PFSK-1 (cell line): ENCODE measurements around the gene DIP2B.

Experiments
- FOXP2 ChIP-seq: optimal IDR thresholded peaks from 2 replicates; pipeline ENCODE3; 2011; ENCODE audit warnings: borderline replicate concordance, control low read depth, inconsistent platforms; ENCODE audit not compliant: insufficient read depth; ENCODE audit errors: extremely low read length, extremely low read depth
- POLR2AphosphoS5 ChIP-seq: IDR thresholded peaks from 2 replicates; pipeline ENCODE4 v1.6.1; 2012; ENCODE audit warnings: low read depth, mild to moderate bottlenecking, control low read depth, low read length, moderate library complexity
- REST ChIP-seq, 2 experiments: IDR thresholded peaks; 2 replicates each; pipeline versions ENCODE4 v1.6.1 to v1.8.0; 2011 to 2012; ENCODE audit warnings: low read depth in 2 of 2, low read length in 2 of 2, control low read depth in 1 of 2, inconsistent platforms in 1 of 2, mild to moderate bottlenecking in 1 of 2, moderate library complexity in 1 of 2; ENCODE audit not compliant: insufficient read depth in 1 of 2
- SIN3A ChIP-seq: IDR thresholded peaks from 2 replicates; pipeline ENCODE4 v1.6.1; 2012; ENCODE audit warnings: mild to moderate bottlenecking, low read length, moderate library complexity, borderline replicate concordance; ENCODE audit not compliant: insufficient read depth
- TAF1 ChIP-seq: IDR thresholded peaks from 2 replicates; pipeline ENCODE4 v1.6.1; 2012; ENCODE audit warnings: low read length, control low read depth, borderline replicate concordance; ENCODE audit not compliant: insufficient read depth

The DIP2B gene

GRCh38 chr12:50615145-50615906, 110.5 kb downstream of the DIP2B start:
- TF ChIP-seq FOXP2 (no peak), REST (IDR thresholded peaks at IDR 0.05; ENCODE audit: insufficient read depth in 1 of 2, low read depth in 2 of 2, low read length in 2 of 2) (no peak), POLR2AphosphoS5 (no peak), TAF1 (no peak), SIN3A (no peak)

- TF ChIP-seq POLR2AphosphoS5 (no peak), REST (IDR thresholded peaks at IDR 0.05; ENCODE audit: insufficient read depth in 1 of 2, low read depth in 2 of 2, low read length in 2 of 2) (no peak), SIN3A (no peak), FOXP2 (no peak), TAF1 (no peak)
Measured at GRCh38 chr12:50615907-50616296, 111.1 kb downstream of the DIP2B start.

GRCh38 chr12:50617657-50618056, 112.9 kb downstream of the DIP2B start:
- no peak for TF ChIP-seq TAF1
- TF ChIP-seq REST (IDR thresholded peaks at IDR 0.05; ENCODE audit: insufficient read depth in 1 of 2, low read depth in 2 of 2, low read length in 2 of 2) = no peak
- no peak for TF ChIP-seq SIN3A
- TF ChIP-seq FOXP2 = no peak
- no peak for TF ChIP-seq POLR2AphosphoS5

- TF ChIP-seq REST (IDR thresholded peaks at IDR 0.05; ENCODE audit: insufficient read depth in 1 of 2, low read depth in 2 of 2, low read length in 2 of 2) (no peak), FOXP2 (no peak), SIN3A (no peak), POLR2AphosphoS5 (no peak), TAF1 (no peak)
Measured at GRCh38 chr12:50618864-50619609, 114.3 kb downstream of the DIP2B start.
